Activated naive CD4-positive, alpha-beta T cell treated with anti-CD3 and anti-CD28 coated beads for 36 hours (primary cell): ENCODE data around the gene KIF4A. TPM values are rescaled to one million over a fixed set of nuclear protein-coding genes. Genes with fewer than 3 reads are reported as not detected.

Experiments
- CTCF ChIA-PET: fragments of 350-600 bp; sonication (Branson Sonifier 250); formaldehyde crosslinking; loops from one replicate; lab custom pipeline; 2021; ENCODE audit warnings: antibody characterized with exemption; lab: Charles Lee
- DNase-seq: peaks from one replicate; pipeline ENCODE4 v3.0.0-alpha.2; 2020
- H3K27ac Mint-ChIP-seq: one replicate; pipeline ENCODE4 v1.8.0; 2021; ENCODE audit warnings: mild to moderate bottlenecking, mixed read lengths
- H3K27me3 Mint-ChIP-seq: one replicate; pipeline ENCODE4 v1.8.0; 2021; ENCODE audit warnings: low read depth, mixed read lengths
- H3K36me3 Mint-ChIP-seq: one replicate; pipeline ENCODE4 v1.8.0; 2021; ENCODE audit warnings: low read depth, mixed read lengths
- H3K4me1 Mint-ChIP-seq: one replicate; pipeline ENCODE4 v1.8.0; 2021; ENCODE audit warnings: low read depth, mixed read lengths
- H3K4me3 Mint-ChIP-seq: one replicate; pipeline ENCODE4 v1.8.0; 2021; ENCODE audit warnings: mild to moderate bottlenecking, moderate library complexity, mixed read lengths
- H3K9me3 Mint-ChIP-seq: one replicate; pipeline ENCODE4 v1.8.0; 2021; ENCODE audit warnings: mixed read lengths
- intact Hi-C: fragments of 100-400 bp; cut with micrococcal nuclease; formaldehyde crosslinking; loops from one replicate; pipeline ENCODE4 v1.15.1; 2023
- total RNA-seq, 2 experiments: library from RNA; stranded (reverse); gene quantifications; one replicate each; pipeline ENCODE4 v1.2.3, GENCODE V29; 2021

The KIF4A gene
- total RNA-seq, 2 experiments from 2014 or later: 27.1 to 29.6 TPM

- CTCF ChIA-PET: interaction anchor here (0.7 to 1.8 kb wide), 4 partner anchors 9 to 238 kb away, joined by 3 to 9 read pairs (median 5); no protein-coding TSS in a partner anchor
- peak overlapping the region; percentile 84 for H3K4me3 Mint-ChIP-seq
- H3K27me3 Mint-ChIP-seq: peaks cover 14% of the 10 kb centered on the region
- H3K27ac Mint-ChIP-seq: no peak overlapping the region
- DNase-seq: no peak
- no peaks in the 10 kb centered on the region for H3K36me3 Mint-ChIP-seq
- H3K9me3 Mint-ChIP-seq: no peaks in the 10 kb centered on the region
- H3K4me1 Mint-ChIP-seq: peaks cover 7% of the 10 kb centered on the region
- intact Hi-C loops: loop anchor here (1.0 to 2.0 kb wide), 5 partner anchors 19 to 402 kb away; partner anchors contain the start of genes IGBP1 and KIF4A
Measured at GRCh38 chrX:70434914-70435586, 145.1 kb downstream of the KIF4A start.

DNA sequence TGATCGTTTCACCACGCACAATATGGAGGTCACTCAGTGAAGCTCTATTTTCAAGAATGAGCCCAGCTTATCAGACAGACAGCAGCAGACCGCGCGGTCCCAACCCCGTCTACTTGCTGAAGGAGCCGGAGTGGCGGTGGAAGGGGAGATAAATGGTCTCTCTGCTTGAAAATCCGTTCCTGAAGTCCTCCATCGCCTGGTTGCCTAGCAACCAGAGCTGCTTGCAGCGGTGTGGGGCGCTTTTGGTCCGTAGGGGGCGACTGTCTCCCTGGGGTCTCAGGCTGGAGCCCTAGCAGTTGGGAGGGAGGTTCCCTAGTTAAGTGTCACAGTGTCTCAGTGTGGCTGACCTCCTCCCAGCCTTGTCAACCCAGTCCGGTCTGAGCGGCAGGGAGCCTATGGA is 146.4 kb downstream of the KIF4A start:
- Mint-ChIP-seq H3K4me1 (peaks cover 7% of the 10 kb centered on the region), H3K9me3 (no peaks in the 10 kb centered on the region), H3K27me3 (peaks cover 17% of the 10 kb centered on the region), H3K27ac (no peak overlapping the region), H3K36me3 (no peaks in the 10 kb centered on the region), H3K4me3 (no peak overlapping the region)
- CTCF ChIA-PET: interaction anchor here (0.8 to 1.8 kb wide), 2 partner anchors 21 to 229 kb away, joined by 4 to 7 read pairs; no protein-coding TSS in a partner anchor
- peak; percentile 19 for DNase-seq
- intact Hi-C loops: no loop called here

- H3K27ac Mint-ChIP-seq: no peak overlapping the region
- peaks cover 17% of the 10 kb centered on the region for H3K27me3 Mint-ChIP-seq
- intact Hi-C loops: no loop called here
- DNase-seq: no peak
- CTCF ChIA-PET: no interaction called here
- no peak overlapping the region for H3K4me3 Mint-ChIP-seq
- H3K9me3 Mint-ChIP-seq: no peaks in the 10 kb centered on the region
- H3K4me1 Mint-ChIP-seq: peaks cover 7% of the 10 kb centered on the region
- H3K36me3 Mint-ChIP-seq: no peaks in the 10 kb centered on the region
Measured at GRCh38 chrX:70437011-70437410, 147.1 kb downstream of the KIF4A start.

DNA sequence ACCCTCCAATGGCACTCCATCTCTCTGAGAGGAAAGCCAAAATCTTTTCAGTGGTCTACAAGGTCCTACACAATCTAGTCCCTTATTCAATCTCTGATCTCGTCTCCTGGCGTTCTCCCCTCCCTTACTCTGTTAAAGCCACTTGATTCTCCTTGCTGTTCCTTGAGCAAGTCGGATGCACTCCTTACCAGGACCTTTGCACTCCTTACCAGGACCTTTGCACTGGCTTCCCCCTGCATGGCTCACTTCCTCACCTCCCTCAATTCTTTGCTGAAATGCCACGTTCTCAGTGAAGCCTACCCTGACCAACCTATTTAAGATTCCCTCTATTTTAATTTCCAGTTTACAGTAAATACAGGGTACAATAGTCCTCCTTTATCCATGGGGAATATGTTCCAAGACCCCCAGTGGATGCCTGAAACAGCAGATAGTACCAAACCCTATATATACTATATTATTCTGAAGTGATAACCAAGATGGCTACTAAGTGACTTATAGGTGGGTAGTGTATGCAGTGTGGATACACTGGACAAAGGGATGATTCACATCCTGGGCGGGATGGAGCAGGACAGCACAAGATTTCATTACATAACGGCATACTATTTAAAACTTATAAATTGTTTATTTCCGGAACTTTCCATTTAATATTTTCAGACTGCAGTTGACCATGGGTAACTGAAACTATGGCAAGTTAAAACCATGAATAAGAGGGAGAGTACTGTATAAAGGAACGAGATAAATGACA is 148.2 kb downstream of the KIF4A start:
- Mint-ChIP-seq H3K9me3 (no peaks in the 10 kb centered on the region), H3K27ac (no peak overlapping the region)
- intact Hi-C loops: no loop called here

DNA sequence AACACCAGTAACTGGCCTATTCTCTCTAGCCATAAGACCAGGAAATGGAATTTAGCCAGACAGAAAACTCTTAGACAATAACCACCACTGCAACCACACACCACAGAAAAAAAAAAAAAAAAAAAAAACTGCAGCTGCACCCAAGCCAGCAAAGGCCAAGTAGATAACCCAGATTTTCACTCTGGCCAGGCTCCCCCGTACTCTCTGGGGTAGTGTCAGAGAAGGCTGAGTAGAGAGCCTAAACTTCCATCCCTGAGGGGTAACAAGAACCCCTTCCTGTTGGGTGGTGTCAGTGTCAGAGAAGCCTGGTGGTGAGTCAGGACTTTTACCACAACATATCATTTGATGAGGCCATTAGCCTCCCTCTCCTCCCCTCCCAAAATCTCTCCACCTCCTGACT is 149.1 kb downstream of the KIF4A start:
- CTCF ChIA-PET: interaction anchor here (1.0 kb wide), 1 partner anchor 13 kb away, joined by 4 read pairs; no protein-coding TSS in a partner anchor
- no peak overlapping the region for H3K27ac Mint-ChIP-seq
- no peak overlapping the region for H3K4me3 Mint-ChIP-seq
- H3K4me1 Mint-ChIP-seq: peaks cover 5% of the 10 kb centered on the region
- no peak for DNase-seq
- H3K27me3 Mint-ChIP-seq: peaks cover 20% of the 10 kb centered on the region
- H3K36me3 Mint-ChIP-seq: no peaks in the 10 kb centered on the region
- no peaks in the 10 kb centered on the region for H3K9me3 Mint-ChIP-seq
- intact Hi-C loops: no loop called here

More for the DNA sequence above, 148.2 kb downstream of the KIF4A start:
- H3K27me3 Mint-ChIP-seq: peaks cover 20% of the 10 kb centered on the region
- no peak for DNase-seq
- no peak overlapping the region for H3K4me3 Mint-ChIP-seq
- CTCF ChIA-PET: no interaction called here
- H3K36me3 Mint-ChIP-seq: no peaks in the 10 kb centered on the region
- peaks cover 6% of the 10 kb centered on the region for H3K4me1 Mint-ChIP-seq

DNA sequence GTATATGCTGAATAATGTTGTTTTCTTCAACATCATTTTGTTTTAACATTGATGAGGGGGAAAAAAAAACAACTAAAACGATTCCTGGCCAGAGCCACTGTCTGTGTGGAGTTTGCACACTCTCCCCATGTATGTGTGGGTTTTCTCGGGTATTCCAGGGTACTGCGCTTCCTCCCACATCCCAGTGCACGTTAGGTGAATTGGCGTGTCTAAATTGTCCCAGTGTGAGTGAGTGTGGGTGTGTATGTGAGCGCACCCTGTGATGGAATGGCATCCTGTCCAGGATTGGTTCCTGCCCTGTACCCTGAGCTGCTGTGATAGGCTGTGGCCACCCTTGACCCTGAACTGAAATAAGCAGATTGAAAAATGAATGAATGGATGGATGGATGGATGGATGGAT is 152.3 kb downstream of the KIF4A start:
- DNase-seq: no peak
- no peak overlapping the region for H3K27ac Mint-ChIP-seq
- H3K4me1 Mint-ChIP-seq: no peaks in the 10 kb centered on the region
- intact Hi-C loops: no loop called here
- no peak overlapping the region for H3K4me3 Mint-ChIP-seq
- H3K27me3 Mint-ChIP-seq: peaks cover 27% of the 10 kb centered on the region
- no peaks in the 10 kb centered on the region for H3K36me3 Mint-ChIP-seq
- CTCF ChIA-PET: interaction anchor here (1.0 kb wide), 1 partner anchor 8 kb away, joined by 3 read pairs; no protein-coding TSS in a partner anchor
- no peaks in the 10 kb centered on the region for H3K9me3 Mint-ChIP-seq

- intact Hi-C loops: no loop called here
- peak; percentile 25 for DNase-seq
- CTCF ChIA-PET: interaction anchor here (1.1 kb wide), 1 partner anchor 10 kb away, joined by 3 read pairs; no protein-coding TSS in a partner anchor
- H3K4me1 Mint-ChIP-seq: no peaks in the 10 kb centered on the region
- H3K27ac Mint-ChIP-seq: no peak within 1 kb of the TSS
- no peaks in the 10 kb centered on the region for H3K36me3 Mint-ChIP-seq
- peak within 1 kb of the TSS; percentile 34 for H3K4me3 Mint-ChIP-seq
- H3K9me3 Mint-ChIP-seq: no peaks in the 10 kb centered on the region
- peaks cover 17% of the 10 kb centered on the region for H3K27me3 Mint-ChIP-seq
Measured at GRCh38 chrX:70444326-70444945, 154.5 kb downstream of the KIF4A start, which contains the start of gene DLG3. Gene DLG3 (plus strand): TSS chrX:70444835. CDS start chrX:70445202, 367 bp downstream.

GRCh38 chrX:70444946-70445656 is 155.2 kb downstream of the KIF4A start:
- Mint-ChIP-seq H3K27me3 (peaks cover 17% of the 10 kb centered on the region), H3K9me3 (no peaks in the 10 kb centered on the region), H3K27ac (no peak overlapping the region), H3K4me3 (peak overlapping the region; percentile 34), H3K4me1 (no peaks in the 10 kb centered on the region), H3K36me3 (no peaks in the 10 kb centered on the region)
- CTCF ChIA-PET: no interaction called here
- intact Hi-C loops: no loop called here
- no peak for DNase-seq

GRCh38 chrX:70445951-70446350 is 156.0 kb downstream of the KIF4A start:
- Mint-ChIP-seq H3K9me3 (no peaks in the 10 kb centered on the region), H3K4me1 (no peaks in the 10 kb centered on the region), H3K36me3 (no peaks in the 10 kb centered on the region), H3K27me3 (peaks cover 13% of the 10 kb centered on the region), H3K4me3 (no peak overlapping the region), H3K27ac (no peak overlapping the region)
- CTCF ChIA-PET: no interaction called here
- DNase-seq: no peak
- intact Hi-C loops: no loop called here

DNA sequence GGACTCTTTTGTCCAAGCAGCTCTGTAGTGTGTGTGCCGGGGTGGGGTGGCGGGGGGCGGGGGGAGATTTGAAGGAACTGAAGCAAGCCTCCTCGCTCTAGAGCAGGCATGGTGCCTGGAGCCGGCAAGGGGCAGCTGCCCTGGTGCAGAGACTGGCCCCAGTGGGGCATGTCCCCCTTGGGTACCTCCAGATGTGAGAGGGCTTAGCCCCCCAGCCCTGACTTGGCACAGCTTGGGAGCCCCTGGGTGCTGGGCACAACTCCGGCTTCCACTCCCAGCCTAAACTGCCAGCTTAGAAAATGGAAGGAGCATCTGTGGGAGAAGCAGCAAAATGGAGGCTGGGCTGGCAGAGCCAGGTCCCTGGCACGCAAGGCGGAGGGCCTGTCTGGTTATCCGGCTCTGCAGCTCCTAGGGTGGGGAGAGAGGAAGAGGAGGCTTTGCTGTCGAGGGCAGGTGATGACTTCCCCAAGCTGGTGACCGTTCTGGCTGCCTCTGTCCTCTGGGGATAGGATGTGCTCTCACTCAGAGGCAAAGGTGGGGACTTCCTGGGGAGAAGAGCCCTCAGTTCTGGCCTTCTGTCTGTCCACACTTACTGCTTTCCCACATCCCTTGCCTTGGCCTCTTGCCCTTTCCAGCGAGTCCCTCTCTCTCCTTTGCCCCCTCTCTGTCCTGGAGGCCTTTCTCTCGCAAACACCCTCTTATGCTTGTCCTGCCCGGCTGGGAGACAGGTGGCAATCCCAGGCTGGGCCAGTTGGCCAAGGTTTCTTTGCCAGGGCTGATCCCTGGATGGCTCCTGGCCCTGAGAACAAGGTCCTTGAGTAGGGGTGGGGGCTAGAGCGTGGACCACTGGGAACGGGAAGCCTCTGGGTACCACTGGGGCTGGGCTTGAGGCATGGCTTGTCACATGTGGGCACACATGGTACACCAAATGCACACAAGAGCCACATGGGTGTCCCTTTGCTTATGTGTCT is 156.8 kb downstream of the KIF4A start:
- no peak for DNase-seq
- Mint-ChIP-seq H3K4me3 (no peak overlapping the region), H3K27me3 (peaks cover 13% of the 10 kb centered on the region), H3K4me1 (no peaks in the 10 kb centered on the region), H3K27ac (no peak overlapping the region), H3K9me3 (no peaks in the 10 kb centered on the region), H3K36me3 (no peaks in the 10 kb centered on the region)
- CTCF ChIA-PET: no interaction called here
- intact Hi-C loops: no loop called here

DNA sequence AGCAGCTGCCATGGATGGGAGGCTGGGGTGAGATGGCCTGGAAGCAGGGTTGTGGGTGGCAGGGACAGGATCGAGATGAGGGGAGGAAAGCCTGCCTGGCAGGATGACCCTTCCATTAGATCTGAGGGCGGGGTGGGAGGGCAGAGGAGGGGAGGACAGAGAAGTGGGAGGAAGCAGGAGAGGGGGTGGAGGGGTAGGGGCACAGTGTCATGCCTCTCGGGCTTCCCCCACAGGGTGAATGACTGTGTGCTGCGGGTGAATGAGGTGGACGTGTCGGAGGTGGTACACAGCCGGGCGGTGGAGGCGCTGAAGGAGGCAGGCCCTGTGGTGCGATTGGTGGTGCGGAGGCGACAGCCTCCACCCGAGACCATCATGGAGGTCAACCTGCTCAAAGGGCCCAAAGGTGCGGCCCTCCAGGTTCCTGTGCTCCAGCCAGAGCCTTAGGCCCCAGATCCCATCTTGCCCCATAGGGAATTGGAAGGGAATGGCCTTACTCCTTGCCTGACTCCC is 159.6 kb downstream of the KIF4A start:
- Mint-ChIP-seq H3K9me3 (no peaks in the 10 kb centered on the region), H3K4me1 (peaks cover 13% of the 10 kb centered on the region), H3K27me3 (peaks cover 8% of the 10 kb centered on the region), H3K27ac (no peak overlapping the region), H3K36me3 (no peaks in the 10 kb centered on the region), H3K4me3 (no peak overlapping the region)
- DNase-seq: no peak
- intact Hi-C loops: no loop called here
- CTCF ChIA-PET: no interaction called here
